ENCODE data around the gene RERE. TPM values are rescaled to one million over a fixed set of nuclear protein-coding genes. Genes with fewer than 3 reads are reported as not detected.
A peak's percentile ranks its signal among the peaks of the same experiment; 100 is the strongest.

The RERE gene
- polyA plus RNA-seq, 1 of the 3 experiments (the other 2 are of a cell fraction): 8.1 TPM

DNA sequence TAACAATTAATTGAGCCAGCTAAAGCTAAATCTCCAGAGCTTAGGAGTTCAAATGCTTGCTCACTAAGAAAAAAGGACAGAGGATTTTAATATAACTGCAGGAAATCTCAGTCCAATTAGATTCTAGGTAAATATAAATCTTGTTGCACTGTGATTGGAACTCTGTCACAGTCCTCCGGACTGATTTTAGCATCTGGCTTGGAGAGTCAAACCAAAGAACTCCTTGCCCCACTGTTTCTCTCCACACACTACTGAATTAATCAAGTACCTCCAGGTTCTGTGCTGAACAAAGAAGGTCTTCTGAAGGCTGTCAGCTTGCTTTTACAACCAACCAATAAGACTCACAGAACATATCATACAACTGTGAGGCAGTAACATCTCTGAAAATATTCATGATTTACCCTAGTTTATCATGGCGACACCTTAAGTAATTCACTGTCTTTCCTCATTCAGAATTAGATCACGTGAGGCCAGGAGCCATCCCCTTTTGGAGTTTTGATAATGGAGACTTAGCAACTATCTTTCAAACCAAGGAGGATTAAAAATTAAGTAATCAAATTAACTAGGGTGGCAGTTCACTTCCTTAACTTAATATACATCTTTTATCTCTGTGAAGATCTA is 176.0 kb downstream of the RERE start:
- Histone ChIP-seq H3K27ac (ENCODE audit: low read depth in 2 of 2, low read length in 1 of 2) (peak overlapping the region in 1 of 2 experiments; percentile 2; a peak in 1 of 4 replicates), H3K9me2 (no peaks in the 10 kb centered on the region), H3F3A (replicated peaks; ENCODE audit: insufficient read depth) (peaks cover 2% of the 10 kb centered on the region), H3K9ac (no peak overlapping the region), H3K9me3 (no peaks in the 10 kb centered on the region), H3K4me1 (ENCODE audit: control insufficient read depth in 1 of 2, insufficient read depth in 2 of 2, low read depth in 1 of 2, low read length in 1 of 2) (peaks cover 3 to 11% of the 10 kb centered on the region in 2 experiments; a peak in 3 of 4 replicates), H2AFZ (ENCODE audit: low read depth) (no peak overlapping the region), H3K4me3 (ENCODE audit: low read depth in 2 of 2, low read length in 1 of 2) (no peak overlapping the region), H3K4me2 (no peak overlapping the region), H3K27me3 (ENCODE audit: insufficient read depth) (no peaks in the 10 kb centered on the region), H3K36me3 (replicated peaks in 1 of 2; ENCODE audit: control insufficient read depth in 1 of 2, insufficient read depth in 2 of 2, low read length in 1 of 2) (peaks cover 0 to 2% of the 10 kb centered on the region in 2 experiments), H4K20me1 (ENCODE audit: insufficient read depth) (peaks cover 16% of the 10 kb centered on the region; the same call in 1 of the 2 replicates), H3K79me2 (ENCODE audit: insufficient read depth) (peaks cover 18% of the 10 kb centered on the region)
- TF ChIP-seq SMC3 (IDR thresholded peaks at IDR 0.05; ENCODE audit: low read depth, low read length): no peak
- no peak for TF ChIP-seq CHD2 (IDR thresholded peaks at IDR 0.05; ENCODE audit: low read length, partially characterized antibody)
- TF ChIP-seq MXI1 (IDR thresholded peaks at IDR 0.05; ENCODE audit: low read depth, low read length): no peak
- no peak for TF ChIP-seq FOSL2 (IDR thresholded peaks at IDR 0.05; ENCODE audit: borderline replicate concordance, low read depth)
- TF ChIP-seq, protein P1, sequence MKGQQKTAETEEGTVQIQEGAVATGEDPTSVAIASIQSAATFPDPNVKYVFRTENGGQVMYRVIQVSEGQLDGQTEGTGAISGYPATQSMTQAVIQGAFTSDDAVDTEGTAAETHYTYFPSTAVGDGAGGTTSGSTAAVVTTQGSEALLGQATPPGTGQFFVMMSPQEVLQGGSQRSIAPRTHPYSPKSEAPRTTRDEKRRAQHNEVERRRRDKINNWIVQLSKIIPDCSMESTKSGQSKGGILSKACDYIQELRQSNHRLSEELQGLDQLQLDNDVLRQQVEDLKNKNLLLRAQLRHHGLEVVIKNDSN (IDR thresholded peaks at IDR 0.05; ENCODE audit: borderline replicate concordance, low read depth): no peak
- TF ChIP-seq, protein P2, sequence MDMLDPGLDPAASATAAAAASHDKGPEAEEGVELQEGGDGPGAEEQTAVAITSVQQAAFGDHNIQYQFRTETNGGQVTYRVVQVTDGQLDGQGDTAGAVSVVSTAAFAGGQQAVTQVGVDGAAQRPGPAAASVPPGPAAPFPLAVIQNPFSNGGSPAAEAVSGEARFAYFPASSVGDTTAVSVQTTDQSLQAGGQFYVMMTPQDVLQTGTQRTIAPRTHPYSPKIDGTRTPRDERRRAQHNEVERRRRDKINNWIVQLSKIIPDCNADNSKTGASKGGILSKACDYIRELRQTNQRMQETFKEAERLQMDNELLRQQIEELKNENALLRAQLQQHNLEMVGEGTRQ (IDR thresholded peaks at IDR 0.05; ENCODE audit: borderline replicate concordance, low read depth, low read length): no peak
- no peak for TF ChIP-seq YY1 (IDR thresholded peaks at IDR 0.05; ENCODE audit: low read depth)
- TF ChIP-seq, protein P3, sequence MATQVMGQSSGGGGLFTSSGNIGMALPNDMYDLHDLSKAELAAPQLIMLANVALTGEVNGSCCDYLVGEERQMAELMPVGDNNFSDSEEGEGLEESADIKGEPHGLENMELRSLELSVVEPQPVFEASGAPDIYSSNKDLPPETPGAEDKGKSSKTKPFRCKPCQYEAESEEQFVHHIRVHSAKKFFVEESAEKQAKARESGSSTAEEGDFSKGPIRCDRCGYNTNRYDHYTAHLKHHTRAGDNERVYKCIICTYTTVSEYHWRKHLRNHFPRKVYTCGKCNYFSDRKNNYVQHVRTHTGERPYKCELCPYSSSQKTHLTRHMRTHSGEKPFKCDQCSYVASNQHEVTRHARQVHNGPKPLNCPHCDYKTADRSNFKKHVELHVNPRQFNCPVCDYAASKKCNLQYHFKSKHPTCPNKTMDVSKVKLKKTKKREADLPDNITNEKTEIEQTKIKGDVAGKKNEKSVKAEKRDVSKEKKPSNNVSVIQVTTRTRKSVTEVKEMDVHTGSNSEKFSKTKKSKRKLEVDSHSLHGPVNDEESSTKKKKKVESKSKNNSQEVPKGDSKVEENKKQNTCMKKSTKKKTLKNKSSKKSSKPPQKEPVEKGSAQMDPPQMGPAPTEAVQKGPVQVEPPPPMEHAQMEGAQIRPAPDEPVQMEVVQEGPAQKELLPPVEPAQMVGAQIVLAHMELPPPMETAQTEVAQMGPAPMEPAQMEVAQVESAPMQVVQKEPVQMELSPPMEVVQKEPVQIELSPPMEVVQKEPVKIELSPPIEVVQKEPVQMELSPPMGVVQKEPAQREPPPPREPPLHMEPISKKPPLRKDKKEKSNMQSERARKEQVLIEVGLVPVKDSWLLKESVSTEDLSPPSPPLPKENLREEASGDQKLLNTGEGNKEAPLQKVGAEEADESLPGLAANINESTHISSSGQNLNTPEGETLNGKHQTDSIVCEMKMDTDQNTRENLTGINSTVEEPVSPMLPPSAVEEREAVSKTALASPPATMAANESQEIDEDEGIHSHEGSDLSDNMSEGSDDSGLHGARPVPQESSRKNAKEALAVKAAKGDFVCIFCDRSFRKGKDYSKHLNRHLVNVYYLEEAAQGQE (IDR thresholded peaks at IDR 0.05; ENCODE audit: low read depth, low read length): no peak
- TF ChIP-seq POLR2AphosphoS5 (IDR thresholded peaks at IDR 0.05; ENCODE audit: low read depth, low read length): no peak
- TF ChIP-seq RXRA (IDR thresholded peaks at IDR 0.05; ENCODE audit: borderline replicate concordance, low read depth): no peak
- TF ChIP-seq EP300 (IDR thresholded peaks at IDR 0.05; ENCODE audit: borderline replicate concordance in 1 of 2, low read depth in 1 of 2, low read length in 1 of 2): no peak
- no peak for TF ChIP-seq RAD21 (IDR thresholded peaks at IDR 0.05; ENCODE audit: low read length)
- TF ChIP-seq FOXJ3 (CRISPR knock-in tag; IDR thresholded peaks at IDR 0.05): no peak
- TF ChIP-seq, protein P4, sequence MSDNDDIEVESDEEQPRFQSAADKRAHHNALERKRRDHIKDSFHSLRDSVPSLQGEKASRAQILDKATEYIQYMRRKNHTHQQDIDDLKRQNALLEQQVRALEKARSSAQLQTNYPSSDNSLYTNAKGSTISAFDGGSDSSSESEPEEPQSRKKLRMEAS (IDR thresholded peaks at IDR 0.05; ENCODE audit: low read depth): no peak
- no peak for DNase-seq
- ChIA-PET CTCF (interaction anchor here (0.9 to 1.4 kb wide), 2 partner anchors 10 to 80 kb away, joined by 3 read pairs; no protein-coding TSS in a partner anchor), POLR2A (no interaction called here)
- WGBS (ENCODE audit: low lambda C conversion rate): 76% methylated on average over 3 of the region's 3 CpGs

Data from SK-N-SH (cell line).